ENCODE data around the gene FKBP1A.

GRCh38 chr20:1325173-1326030 is 67.5 kb downstream of the FKBP1A start:
- peak; percentile 97 for TF ChIP-seq POLR2A (IDR thresholded peaks at IDR 0.05; ENCODE audit: low read length)
- TF ChIP-seq GATA1 (IDR thresholded peaks at IDR 0.05; ENCODE audit: low read depth, low read length): no peak
